Ovary (tissue), 10 donors: ENCODE results near the gene SPG21. TPM values are rescaled to one million over a fixed set of nuclear protein-coding genes. Genes with fewer than 3 reads are reported as not detected.
A peak's percentile ranks its signal among the peaks of the same experiment; 100 is the strongest.

Source experiments
- DNase-seq, 5 donors: peaks; one replicate each; pipeline ENCODE4 v3.0.0-alpha.2; 2019 to 2020
- H3K27ac ChIP-seq, 2 donors: fragments of 200-600 bp; one replicate each; pipeline versions ENCODE4 v1.5.1 to v1.8.0; 2019 to 2022
- H3K27me3 ChIP-seq: fragments of 200-600 bp; one replicate; pipeline ENCODE4 v1.8.0; 2022
- H3K36me3 ChIP-seq: fragments of 200-600 bp; sonication (generic); one replicate; pipeline ENCODE4 v1.5.1; 2019
- H3K4me1 ChIP-seq: one replicate; pipeline ENCODE4 v1.8.1; 2013; ENCODE audit warnings: mild to moderate bottlenecking, moderate library complexity; ENCODE audit not compliant: insufficient read depth
- H3K4me3 ChIP-seq: fragments of 200-600 bp; sonication (generic); one replicate; pipeline ENCODE4 v1.5.1; 2017
- H3K9me3 ChIP-seq, 2 donors: fragments of 200-600 bp in 1 of 2; sonication (generic) in 1 of 2; one replicate each; pipeline versions ENCODE4 v1.5.1 to v1.8.1; 2013 to 2019; ENCODE audit warnings: mild to moderate bottlenecking in 1 of 2, moderate library complexity in 1 of 2
- CTCF ChIP-seq, 3 donors: fragments of 450-650 bp in 2 of 3; fragments of 200-600 bp in 1 of 3; IDR thresholded peaks; one replicate each; pipeline versions ENCODE4 v1.5.1 to v1.8.0; 2016 to 2022; ENCODE audit warnings: antibody characterized with exemption in 3 of 3, mild to moderate bottlenecking in 1 of 3
- EP300 ChIP-seq: sonication (generic); formaldehyde crosslinking; IDR thresholded peaks from one replicate; pipeline ENCODE4 v1.6.1; 2017; ENCODE audit warnings: antibody characterized with exemption
- POLR2A ChIP-seq: fragments of 450-650 bp; IDR thresholded peaks from one replicate; pipeline ENCODE4 v1.6.1; 2017; ENCODE audit warnings: antibody characterized with exemption, mild to moderate bottlenecking, moderate library complexity
- WGBS, 3 donors: extraction: QIAGEN DNeasy Blood & Tissue Kit in 1 of 3; methylation state at CpG; one replicate each; pipeline versions ENCODE4 v1.1.5 to v1.1.7; 2013 to 2017; 5-methylcytosine and 5-hydroxymethylcytosine counted together
- intact Hi-C, 4 donors: fragments of 100-400 bp; cut with DNase I; formaldehyde crosslinking; loops; one replicate each; pipeline versions ENCODE4 v1.11.0 to v1.15.1; 2022 to 2023
- long read RNA-seq, 3 donors: library from polyadenylated mRNA in 2 of 3; unstranded in 2 of 3; transcript quantifications; one replicate each; pipeline ENCODE4 v2.0.0 and lab custom pipeline, GENCODE V29; 2021 to 2026
- polyA plus RNA-seq, 2 donors: library from polyadenylated mRNA; stranded (reverse); fragments of 200-250 nt in 1 of 2; fragments of 350-450 nt in 1 of 2; fragmentation: Illumina TruSeq in 1 of 2; extraction: RNeasy Lipid Tissue Mini Kit (QIAGEN cat#74804) in 1 of 2; gene quantifications; one replicate each; pipeline ENCODE4 v1.2.3, GENCODE V29; 2013 to 2014
- total RNA-seq, 7 donors: library from RNA; depleted of rRNA in 2 of 7; stranded (reverse); fragments of >200 nt in 2 of 7; fragmentation: NEBNext Ultra II Directional in 3 of 7; extraction: Animal tissue kit (Norgen Biotek cat#: 25700) in 3 of 7; gene quantifications; one replicate each; pipeline versions ENCODE4 v1.1.0 to v1.2.4, GENCODE V29; 2016 to 2023
- donor health status: DM: no; HTN: no; CAD: no; lungs with moderate emphysema.
- donor health status: DM: no; HTN: no; CAD: no.
- donor health status: Bipolar disorder and iron deficiency.
- donor health status: DM: yes; HTN: yes; CAD: no.
- donor health status: DM: no; HTN: no; CAD: no.
- donor health status: DM: yes; HTN: yes; CAD: no.

Gene SPG21
- total RNA-seq (10 to 100 TPM; 60.6 to 90.6 (median 84.0) TPM), polyA plus RNA-seq (100 to 1,000 TPM in 1 of 2 donors, 10 to 100 TPM in 1; 59.7 to 123 TPM)
- long read RNA-seq, donor 1, transcript SPG21-202 (8 exons, 1,533 nt), result minor isoform, 7 of 416 reads
- long read RNA-seq, donor 1, transcript SPG21-203 (9 exons, 1,613 nt), result minor isoform, 19 of 416 reads
- long read RNA-seq, donor 1, transcript SPG21-201 (9 exons, 1,822 nt), result major isoform, 319 of 416 reads
- long read RNA-seq, donor 1, partial matches to known transcripts, result 14 of 416 reads
- long read RNA-seq, donor 1, other reads (novel, unspliced or antisense), result 55 of 416 reads
- long read RNA-seq, donor 2, transcript SPG21-201 (9 exons, 1,822 nt), result major isoform, 45 of 58 reads
- long read RNA-seq, donor 2, partial matches to known transcripts, result 12 of 58 reads
- long read RNA-seq, donor 2, other reads (novel, unspliced or antisense), result 0 of 58 reads
- long read RNA-seq, donor 3, transcript SPG21-203 (9 exons, 1,613 nt), result minor isoform, 5 of 142 reads
- long read RNA-seq, donor 3, transcript SPG21-201 (9 exons, 1,822 nt), result major isoform, 112 of 142 reads
- long read RNA-seq, donor 3, partial matches to known transcripts, result 3 of 142 reads
- long read RNA-seq, donor 3, other reads (novel, unspliced or antisense), result 18 of 142 reads

- 0 to 1% (median 0%) methylated on average over 67 to 75 of the region's 75 CpGs for WGBS, 3 donors
Measured at GRCh38 chr15:64989416-64990167, at the start of gene SPG21. TSS of gene SPG21 (minus strand) at chr15:64989914. CDS start at chr15:64983569, 6,345 bp downstream.

GRCh38 chr15:65038836-65039235, 49.1 kb upstream of the SPG21 start:
- intact Hi-C loops, result loop anchor here in 3 of 4 donors (10.0 kb wide), 2 partner anchors 46 to 304 kb away; no protein-coding TSS in a partner anchor
- no peaks in the 10 kb centered on the region for H3K4me1 ChIP-seq
- no peaks in the 10 kb centered on the region for H3K9me3 ChIP-seq
- H3K4me3 ChIP-seq, result no peak overlapping the region
- no peak for DNase-seq
- no peaks in the 10 kb centered on the region for H3K36me3 ChIP-seq
- TF ChIP-seq CTCF (IDR thresholded peaks at IDR 0.05) (no peak), EP300 (no peak), POLR2A (no peak)
- 47 to 68% (median 68%) methylated on average over 5 of the region's 5 CpGs for WGBS, 3 donors
- H3K27me3 ChIP-seq, result no peaks in the 10 kb centered on the region
- H3K27ac ChIP-seq, result no peak overlapping the region

More at GRCh38 chr15:64989416-64990167, at the start of gene SPG21:
- TF ChIP-seq EP300 (no peak), POLR2A (peak; percentile 58)
- Histone ChIP-seq H3K36me3 (no peaks in the 10 kb centered on the region), H3K4me3 (peak within 1 kb of the TSS; percentile 98), H3K4me1 (peaks cover 2% of the 10 kb centered on the region), H3K27ac (peak within 1 kb of the TSS; percentile 85 to 86), H3K27me3 (no peaks in the 10 kb centered on the region), H3K9me3 (no peaks in the 10 kb centered on the region)
- intact Hi-C loops, result no loop called here
- DNase-seq, result peak; percentile 93 to 97 (median 96)

GRCh38 chr15:65038428-65038827, 48.7 kb upstream of the SPG21 start:
- DNase-seq, result no peak
- H3K27me3 ChIP-seq, result no peaks in the 10 kb centered on the region
- intact Hi-C loops, result loop anchor here in 3 of 4 donors (10.0 kb wide), 2 partner anchors 46 to 304 kb away; no protein-coding TSS in a partner anchor
- WGBS, 3 donors, result 92 to 93% (median 93%) methylated on average over 3 of the region's 3 CpGs
- H3K36me3 ChIP-seq, result no peaks in the 10 kb centered on the region
- no peak for TF ChIP-seq POLR2A
- TF ChIP-seq EP300, result no peak
- TF ChIP-seq CTCF (IDR thresholded peaks at IDR 0.05), result no peak
- H3K4me1 ChIP-seq, result no peaks in the 10 kb centered on the region
- no peak overlapping the region for H3K27ac ChIP-seq
- no peak overlapping the region for H3K4me3 ChIP-seq
- H3K9me3 ChIP-seq, result no peaks in the 10 kb centered on the region

- Histone ChIP-seq H3K4me1 (no peaks in the 10 kb centered on the region), H3K27ac (no peak overlapping the region), H3K9me3 (no peaks in the 10 kb centered on the region), H3K36me3 (no peaks in the 10 kb centered on the region), H3K27me3 (no peaks in the 10 kb centered on the region), H3K4me3 (no peak overlapping the region)
- TF ChIP-seq EP300, result no peak
- TF ChIP-seq POLR2A, result no peak
- TF ChIP-seq CTCF (IDR thresholded peaks at IDR 0.05), result no peak
- DNase-seq, result no peak
- intact Hi-C loops, result loop anchor here in 3 of 4 donors (10.0 kb wide), 2 partner anchors 47 to 303 kb away; no protein-coding TSS in a partner anchor
- WGBS, 3 donors, result 55 to 66% (median 57%) methylated on average over 1 of the region's 1 CpG
Measured at GRCh38 chr15:65037309-65037708, 47.6 kb upstream of the SPG21 start.
